A549 (cell line): ENCODE results near the gene ABTB1. TPM values are rescaled to one million over a fixed set of nuclear protein-coding genes. Genes with fewer than 3 reads are reported as not detected.

ENCODE experiments used
- ATAC-seq, 2 experiments: fragments of 200-7000 bp in 1 of 2; fragments of >200 bp in 1 of 2; cut with Nextera tagmentation in 1 of 2; cut with Tn5 transposase in 1 of 2; 3 replicates each; pipeline versions ENCODE4 v1.8.0 to v1.9.1; 2018 to 2020; ENCODE audit warnings: mild to moderate bottlenecking in 1 of 2, moderate library complexity in 1 of 2
- CTCF ChIA-PET: fragments of 300-600 bp; sonication (Branson Sonifier 250); formaldehyde crosslinking; extraction: SDS; loops from one replicate; lab custom pipeline; 2021; ENCODE audit warnings: antibody characterized with exemption, inconsistent platforms; lab: Yijun Ruan, JAX
- POLR2A ChIA-PET: fragments of 350-600 bp; formaldehyde crosslinking; extraction: SDS; loops from one replicate; lab custom pipeline; 2021; ENCODE audit warnings: antibody characterized with exemption, inconsistent platforms; lab: Yijun Ruan, JAX
- DNase-seq, 2 experiments: peaks; one replicate each; pipeline versions ENCODE4 v3.0.0 to v3.0.0-alpha.2; 2011 to 2016; ENCODE audit warnings: low read depth in 1 of 2, low spot score in 1 of 2
- FAIRE-seq: peaks from 2 replicates; lab custom pipeline; 2011; peaks lifted over from hg19 to GRCh38; lab: Jason Lieb, UNC
- H3K27ac ChIP-seq, 2 experiments: fragments of >200 bp; sonication (Bioruptor Twin); formaldehyde crosslinking; 3 replicates each; pipeline ENCODE4 v1.5.1; 2016 to 2017
- H3K4me1 ChIP-seq: fragments of >200 bp; sonication (Bioruptor Twin); formaldehyde crosslinking; 3 replicates; pipeline ENCODE4 v1.6.1; 2016
- H3K4me2 ChIP-seq: fragments of >200 bp; sonication (Bioruptor Twin); formaldehyde crosslinking; 3 replicates; pipeline ENCODE4 v1.6.1; 2016
- H3K4me3 ChIP-seq: fragments of >200 bp; sonication (Bioruptor Twin); formaldehyde crosslinking; 3 replicates; pipeline ENCODE4 v1.5.1; 2016
- H3K9me3 ChIP-seq: fragments of >200 bp; sonication (Bioruptor Twin); formaldehyde crosslinking; 3 replicates; pipeline ENCODE4 v1.6.1; 2016
- BHLHE40 ChIP-seq: IDR thresholded peaks from 2 replicates; pipeline ENCODE4 v1.6.1; 2012; ENCODE audit warnings: low read depth, low read length, inconsistent platforms
- CBX2 ChIP-seq: fragments of 200-600 bp; sonication (generic); IDR thresholded peaks from 2 replicates; pipeline ENCODE4 v1.6.1; 2016; ENCODE audit warnings: low read depth, mild to moderate bottlenecking, borderline replicate concordance
- CHD2 ChIP-seq: fragments of 150-350 bp; IDR thresholded peaks from 2 replicates; pipeline ENCODE4 v1.6.1; 2014; ENCODE audit warnings: low read length; ENCODE audit not compliant: partially characterized antibody
- EHF ChIP-seq: fragments of 250-450 bp; sonication (Bioruptor Pico); IDR thresholded peaks from 2 replicates; pipeline ENCODE4 v1.5.0; 2020; ENCODE audit warnings: mild to moderate bottlenecking
- ELK1 ChIP-seq: fragments of 150-350 bp; IDR thresholded peaks from 2 replicates; pipeline ENCODE4 v1.6.1; 2014; ENCODE audit warnings: low read depth, mild to moderate bottlenecking, low read length
- EP300 ChIP-seq, 2 experiments: fragments of >200 bp; sonication (Bioruptor Twin); formaldehyde crosslinking; IDR thresholded peaks; 2 replicates in 1 of 2; 3 replicates in 1 of 2; pipeline ENCODE4 v1.6.1; 2016 to 2017
- GATA3 ChIP-seq: IDR thresholded peaks from 2 replicates; pipeline ENCODE4 v1.6.1; 2012; ENCODE audit warnings: borderline replicate concordance
- HEYL ChIP-seq: fragments of 250-450 bp; sonication (Bioruptor Pico); IDR thresholded peaks from 2 replicates; pipeline ENCODE4 v1.8.0; 2021; ENCODE audit warnings: mild to moderate bottlenecking, moderate library complexity
- MAX ChIP-seq: IDR thresholded peaks from 2 replicates; pipeline ENCODE4 v1.6.1; 2012
- PHF8 ChIP-seq: fragments of 200-600 bp; sonication (generic); IDR thresholded peaks from 2 replicates; pipeline ENCODE4 v1.6.1; 2016; ENCODE audit warnings: low read depth, mild to moderate bottlenecking, antibody characterized with exemption, moderate library complexity, borderline replicate concordance
- REST ChIP-seq: fragments of 200-600 bp; sonication (generic); IDR thresholded peaks from 2 replicates; pipeline ENCODE4 v1.6.1; 2016; ENCODE audit warnings: antibody characterized with exemption, mild to moderate bottlenecking, moderate library complexity
- SMC3 ChIP-seq: fragments of >200 bp; sonication (Bioruptor Twin); formaldehyde crosslinking; IDR thresholded peaks from 3 replicates; pipeline ENCODE4 v1.6.1; 2018; ENCODE audit warnings: inconsistent platforms
- SREBF2 ChIP-seq: fragments of 450-650 bp; IDR thresholded peaks from 2 replicates; pipeline ENCODE4 v1.6.1; 2014; ENCODE audit warnings: mild to moderate bottlenecking, moderate library complexity
- TP53 ChIP-seq: fragments of 250-450 bp; sonication (Bioruptor Pico); IDR thresholded peaks from 2 replicates; pipeline ENCODE4 v1.5.0; 2021; ENCODE audit warnings: mild to moderate bottlenecking, moderate library complexity
- USF2 ChIP-seq: fragments of 450-650 bp; IDR thresholded peaks from 2 replicates; pipeline ENCODE4 v1.6.1; 2014; ENCODE audit warnings: antibody characterized with exemption
- WGBS: methylation state at CpG from one replicate; pipeline ENCODE4 v1.1.6; 2017; ENCODE audit errors: missing lambda C conversion rate; 5-methylcytosine and 5-hydroxymethylcytosine counted together
- polyA plus RNA-seq, 4 experiments: library from polyadenylated mRNA; depleted of rRNA in 3 of 4; stranded (reverse); fragments of >200 nt; fragmentation: RNase III in 1 of 4; extraction: RNeasy Plus Mini Kit Qiagen cat#74134 plus additional on column Dnase treatment in 1 of 4; gene quantifications; 2 replicates in 3 of 4; 3 replicates in 1 of 4; pipeline ENCODE4 v1.2.3, GENCODE V29; 2011 to 2017

Gene ABTB1
- polyA plus RNA-seq, 2 of the 4 experiments (the other 2 are of a cell fraction) = 9.7 to 13.2 TPM

- no peak for TF ChIP-seq BHLHE40
- no peak for TF ChIP-seq TP53 (CRISPR knock-in tag)
- no peak for TF ChIP-seq EP300 (IDR thresholded peaks at IDR 0.05)
Observed at GRCh38 chr3:127711896-127712295, 39.1 kb downstream of the ABTB1 start (continued).

GRCh38 chr3:127712461-127712860, 39.7 kb downstream of the ABTB1 start:
- TF ChIP-seq EHF (no peak), HEYL (CRISPR knock-in tag) (no peak), PHF8 (no peak), USF2 (no peak), ELK1 (no peak), MAX (no peak), CHD2 (no peak), GATA3 (no peak)
- CTCF ChIA-PET = interaction anchor here (0.9 kb wide), 1 partner anchor 31 kb away, joined by 3 read pairs; no protein-coding TSS in a partner anchor

GRCh38 chr3:127712881-127713771, 40.4 kb downstream of the ABTB1 start:
- H3K4me3 ChIP-seq = no peak overlapping the region
- ChIA-PET CTCF (interaction anchor here (0.9 to 1.4 kb wide), 2 partner anchors 17 to 30 kb away, joined by 3 to 4 read pairs; no protein-coding TSS in a partner anchor), POLR2A (no interaction called here)
- DNase-seq (no peak), FAIRE-seq (no peak), ATAC-seq (no peak)
- H3K4me2 ChIP-seq = no peak overlapping the region
- peaks cover 23% of the 10 kb centered on the region for H3K4me1 ChIP-seq
- no peak overlapping the region; a peak in 1 of 6 replicates for H3K27ac ChIP-seq
- 72% methylated on average over 5 of the region's 9 CpGs for WGBS
- TF ChIP-seq MAX (no peak), SMC3 (no peak), CBX2 (no peak), SREBF2 (no peak)
- H3K9me3 ChIP-seq = no peaks in the 10 kb centered on the region

More at GRCh38 chr3:127712461-127712860, 39.7 kb downstream of the ABTB1 start:
- H3K4me2 ChIP-seq = no peak overlapping the region
- no peak for DNase-seq
- POLR2A ChIA-PET = no interaction called here
- H3K4me3 ChIP-seq = no peak overlapping the region
- ATAC-seq = no peak
- H3K27ac ChIP-seq = no peak overlapping the region
- 91% methylated on average over 7 of the region's 9 CpGs for WGBS
- peaks cover 25% of the 10 kb centered on the region for H3K4me1 ChIP-seq
- no peak for FAIRE-seq
- no peaks in the 10 kb centered on the region for H3K9me3 ChIP-seq

- H3K4me2 ChIP-seq = no peak overlapping the region
- DNase-seq (no peak), FAIRE-seq (no peak), ATAC-seq (no peak)
- ChIA-PET CTCF (interaction anchor here (1.4 kb wide), 1 partner anchor 18 kb away, joined by 4 read pairs; no protein-coding TSS in a partner anchor), POLR2A (no interaction called here)
- H3K27ac ChIP-seq = no peak overlapping the region
- no peaks in the 10 kb centered on the region for H3K9me3 ChIP-seq
- TF ChIP-seq ELK1 (no peak), SMC3 (no peak), REST (no peak)
- WGBS = 75% methylated on average over 10 of the region's 10 CpGs
- H3K4me3 ChIP-seq = no peak overlapping the region
- H3K4me1 ChIP-seq = peaks cover 21% of the 10 kb centered on the region
Observed at GRCh38 chr3:127714125-127714571, 41.4 kb downstream of the ABTB1 start.
